ENCODE data around the gene FNDC7.
"Not testable (repeated sequence)": the region's sequence is repeated elsewhere in the genome, so short reads cannot be mapped to it uniquely, and the experiment has no call there.

The FNDC7 gene

GRCh38 chr1:108699375-108700332, 13.1 kb upstream of the FNDC7 start:
- DNase-seq, result no peak

DNA sequence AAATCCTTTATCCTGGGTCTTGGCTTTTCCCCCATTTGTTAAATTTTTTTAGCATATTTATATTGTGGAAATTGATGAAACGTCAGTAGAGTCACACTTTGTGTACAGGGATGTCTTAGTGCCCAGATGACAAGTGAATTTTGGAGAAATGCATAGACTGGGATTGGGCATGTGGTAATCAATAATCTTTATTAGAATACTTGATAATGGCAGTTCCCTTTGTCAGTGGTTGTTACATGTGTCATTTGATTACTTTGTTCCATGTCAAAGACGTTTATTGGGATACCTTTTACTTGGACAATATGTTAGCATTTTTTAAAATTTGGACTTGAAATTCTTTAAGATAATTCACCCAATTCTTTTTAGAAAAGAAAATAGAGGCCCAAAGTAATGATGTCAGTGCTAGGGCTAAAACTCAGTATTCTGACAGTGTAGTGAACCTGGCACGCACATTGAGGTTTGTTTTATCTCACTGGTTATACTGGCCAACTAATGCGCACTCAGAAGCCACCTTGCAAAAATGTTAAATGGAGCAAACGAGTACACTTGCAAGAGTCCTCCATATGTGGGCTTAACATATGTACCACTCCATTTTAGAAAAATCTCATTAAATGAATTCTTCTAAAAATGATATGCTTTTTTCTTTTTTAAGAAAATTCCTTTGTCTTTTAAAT, 11.4 kb upstream of the FNDC7 start:
- no peak for DNase-seq

DNA sequence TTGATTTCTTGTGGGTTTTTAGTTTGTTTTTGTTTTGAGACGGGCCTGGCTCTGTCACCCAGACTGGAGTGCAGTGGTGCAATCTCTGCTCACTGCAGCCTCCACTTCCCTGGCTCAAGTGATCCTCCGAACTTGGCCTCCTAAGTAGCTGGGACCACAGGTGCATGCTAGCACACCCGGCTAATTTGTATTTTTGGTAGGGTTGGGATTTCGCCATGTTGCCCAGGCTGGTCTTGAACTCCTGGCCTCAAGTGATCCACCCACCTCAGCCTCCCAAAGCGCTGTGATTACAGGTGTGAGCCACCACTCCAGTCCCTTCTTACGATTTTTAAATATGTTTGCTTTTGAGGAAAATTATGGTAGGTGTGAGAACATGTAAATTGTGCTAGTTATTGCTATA, 10.6 kb upstream of the FNDC7 start:
- DNase-seq, result not testable (repeated sequence)

DNA sequence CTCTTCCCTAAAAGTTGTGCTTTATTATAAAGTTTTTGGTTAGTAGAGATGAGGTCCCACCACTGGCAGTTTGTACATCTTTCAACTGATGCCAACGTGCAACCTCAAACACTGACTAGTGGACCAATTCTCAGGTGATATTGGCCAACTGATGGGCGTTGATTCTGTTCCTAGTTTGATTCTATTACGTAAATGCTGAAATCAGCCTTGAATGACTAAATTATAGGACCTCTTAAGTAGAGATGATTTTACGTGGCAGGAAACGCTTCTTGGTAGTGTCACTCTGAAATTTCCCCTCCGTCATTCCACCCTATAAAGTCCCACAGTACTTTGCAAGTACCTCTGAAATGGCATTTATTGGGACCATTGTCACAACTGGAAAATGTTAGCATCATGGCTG, 8.8 kb upstream of the FNDC7 start:
- DNase-seq, result no peak

- DNase-seq, result no peak
Observed at GRCh38 chr1:108704496-108704895, 8.2 kb upstream of the FNDC7 start.

DNA sequence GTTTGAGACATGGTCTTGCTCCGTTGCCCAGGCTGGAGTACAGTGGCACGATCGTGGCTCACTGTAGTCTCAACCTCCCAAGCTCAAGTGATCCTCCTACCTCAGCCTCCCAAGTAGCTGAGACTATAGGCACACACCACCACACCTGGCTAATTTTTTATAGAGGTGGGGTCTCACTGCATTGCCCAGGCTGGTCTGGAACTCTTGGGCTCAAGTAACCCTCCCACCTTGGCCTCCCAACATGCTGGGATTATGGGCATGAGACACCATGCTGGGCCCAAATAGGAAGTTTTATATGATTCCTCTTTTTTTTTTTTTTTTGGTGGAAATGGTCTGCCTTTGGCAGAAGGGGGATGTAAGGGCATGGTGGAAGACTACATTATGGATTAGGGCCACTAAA, 6.1 kb upstream of the FNDC7 start:
- DNase-seq, result no peak

DNA sequence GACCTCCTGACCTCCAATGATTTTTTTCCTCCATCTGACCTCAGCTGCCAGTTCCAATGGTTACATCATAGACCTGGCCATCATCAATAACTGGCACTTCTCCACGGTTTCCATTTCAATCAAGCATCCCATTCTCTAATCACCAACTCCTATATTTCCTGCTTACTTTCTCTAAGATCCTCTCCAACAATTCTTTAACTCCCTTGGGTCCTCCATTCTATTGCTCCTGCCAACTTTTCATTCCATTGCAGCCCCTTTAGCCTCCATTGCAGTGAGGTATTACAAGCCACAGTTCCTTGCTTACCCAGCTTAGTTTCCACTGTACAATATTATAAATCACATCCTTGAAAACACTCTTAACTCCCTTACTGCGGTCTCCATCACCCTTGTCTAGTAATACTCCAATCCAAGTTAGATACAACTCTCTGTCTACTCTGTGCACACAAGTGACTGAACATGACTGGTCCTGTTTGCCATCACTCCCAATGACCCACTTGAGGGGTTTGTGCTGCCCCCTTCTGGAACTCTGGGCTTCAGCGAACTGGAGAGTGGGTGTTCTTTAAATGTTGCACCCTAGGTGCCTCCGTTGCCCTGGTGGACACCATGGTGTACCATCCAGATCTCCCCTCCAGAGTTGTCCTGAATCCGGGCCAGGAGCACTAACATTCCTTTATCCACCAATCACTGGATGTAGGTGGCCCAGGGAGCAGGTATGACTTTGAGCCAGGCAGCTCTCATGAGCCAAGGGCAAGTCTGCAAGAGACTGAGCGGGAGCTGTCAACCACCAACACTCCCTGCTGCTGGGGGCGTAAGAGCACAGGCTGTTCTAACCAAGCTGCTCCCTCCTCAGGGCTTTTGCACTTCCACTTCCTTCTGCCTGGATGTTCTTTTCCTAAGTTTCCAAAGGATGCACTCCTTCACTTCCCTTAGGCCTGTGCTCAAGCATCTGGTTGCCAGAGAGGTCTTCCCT, 3.7 kb upstream of the FNDC7 start:
- no peak for DNase-seq

DNA sequence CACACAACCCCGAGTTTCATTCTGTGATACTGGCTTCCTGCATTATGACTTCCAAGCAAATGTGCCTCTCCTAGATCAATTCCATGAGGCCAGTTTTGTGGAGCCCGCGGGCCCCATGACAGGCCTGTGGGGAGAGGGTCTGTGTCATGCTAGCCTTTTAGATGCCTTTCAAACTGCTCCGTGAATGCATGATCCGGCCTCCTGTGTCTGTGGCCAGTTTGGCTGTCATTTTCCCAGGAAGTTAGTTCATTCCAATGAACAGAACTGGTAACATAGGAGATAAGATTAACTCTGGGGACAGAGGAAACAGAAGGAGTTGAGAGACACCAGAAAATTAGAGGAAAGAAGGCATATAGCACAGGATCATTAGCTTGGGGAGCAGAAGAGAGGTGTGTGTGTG, 3.2 kb downstream of the FNDC7 start:
- DNase-seq, result no peak

DNA sequence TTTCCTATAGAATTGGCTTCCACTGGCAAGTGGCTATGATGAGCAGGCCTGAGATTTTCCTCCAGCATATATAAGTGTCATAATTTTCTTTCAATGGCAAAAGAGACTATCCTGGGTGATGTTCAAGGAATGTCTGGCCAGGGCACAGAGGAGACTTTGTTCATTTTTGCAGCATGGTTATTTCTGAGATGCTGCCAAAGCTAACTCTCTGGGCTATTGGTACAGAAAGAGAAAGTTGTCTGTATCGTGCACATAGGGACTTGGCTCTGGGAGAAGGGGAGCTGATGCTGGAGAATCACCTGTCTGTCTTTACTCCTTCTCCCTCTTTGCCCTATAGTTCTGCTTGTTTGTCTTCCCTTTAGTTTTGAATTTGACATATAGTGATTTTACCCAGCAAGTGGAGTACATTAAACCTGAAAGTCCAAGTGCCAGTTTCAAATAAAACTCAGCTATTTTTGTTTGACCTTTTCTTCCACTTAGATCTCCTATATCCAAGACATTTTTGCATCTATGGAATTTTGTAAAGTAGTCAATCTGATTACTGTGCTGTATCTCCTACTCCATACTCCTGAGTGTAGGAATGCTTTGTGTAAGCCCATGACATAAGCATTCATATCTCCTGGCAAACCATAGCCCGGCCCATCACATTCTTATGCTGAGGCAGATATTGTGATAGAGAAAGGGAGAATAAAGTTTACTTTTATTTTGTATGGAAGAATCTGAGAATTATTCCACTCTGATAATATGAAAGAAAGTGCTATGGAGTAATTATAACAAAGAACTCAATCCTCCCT, 3.9 kb downstream of the FNDC7 start:
- DNase-seq, result no peak

- no peak for DNase-seq
Observed at GRCh38 chr1:108717774-108718316, 5.1 kb downstream of the FNDC7 start.

DNA sequence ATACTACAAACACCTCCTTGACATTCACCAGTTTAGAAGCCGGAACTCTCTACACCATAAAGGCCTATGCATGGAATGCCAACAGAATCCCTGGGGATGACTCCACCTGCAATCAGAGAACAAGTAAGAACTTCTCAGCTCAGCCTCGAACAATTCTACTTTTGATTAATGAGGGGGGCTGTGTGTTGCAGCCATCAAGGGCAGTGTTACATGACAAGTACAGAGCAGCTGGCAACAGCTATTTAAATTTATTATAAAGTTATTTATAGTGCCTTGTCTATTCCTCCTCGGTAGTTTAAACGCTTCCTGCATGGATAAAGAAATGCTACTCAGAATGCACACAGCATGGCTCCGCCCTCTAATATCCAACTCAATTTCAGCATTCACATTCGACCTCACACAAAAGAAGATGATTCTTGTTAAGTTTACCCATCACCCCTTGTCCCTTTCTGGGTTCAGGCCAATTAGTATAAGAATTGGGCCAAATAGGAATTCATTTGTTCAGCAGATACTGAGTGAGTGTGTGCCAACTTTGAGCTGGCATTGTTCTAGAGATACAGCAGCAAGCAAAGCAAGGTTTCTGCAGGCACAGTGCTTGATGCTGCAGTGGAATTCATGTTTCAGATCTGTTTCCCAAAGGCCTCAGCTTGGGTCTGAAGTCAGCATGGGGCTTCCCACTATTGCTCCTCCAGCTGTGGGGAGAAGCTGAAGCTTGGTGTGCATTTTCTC, 6.4 kb downstream of the FNDC7 start:
- DNase-seq, result no peak

GRCh38 chr1:108719656-108720435, 7.1 kb downstream of the FNDC7 start:
- DNase-seq, result no peak

- DNase-seq, result no peak
Observed at GRCh38 chr1:108722292-108722691, 9.6 kb downstream of the FNDC7 start.

DNA sequence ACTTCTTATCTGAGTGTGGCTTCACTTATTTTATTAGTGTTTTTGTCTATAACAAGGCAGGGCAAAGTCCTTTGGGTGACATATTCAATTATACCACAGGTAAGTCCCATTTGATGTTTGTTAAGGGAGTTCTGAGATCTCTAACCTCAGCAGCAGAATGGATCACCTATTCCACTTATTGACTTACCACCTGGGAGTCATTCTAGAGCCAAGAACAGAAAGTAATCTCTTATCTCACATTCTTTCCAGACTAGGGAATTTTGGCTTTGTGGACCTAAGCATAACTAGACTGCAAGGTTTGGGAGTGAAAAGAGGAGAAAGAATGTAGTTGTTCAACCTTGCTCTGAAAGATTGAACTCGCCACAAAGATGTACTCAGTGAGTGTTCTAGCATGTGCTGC, 13.2 kb downstream of the FNDC7 start:
- no peak for DNase-seq

GRCh38 chr1:108728327-108728923, 15.7 kb downstream of the FNDC7 start:
- DNase-seq, result no peak

DNA sequence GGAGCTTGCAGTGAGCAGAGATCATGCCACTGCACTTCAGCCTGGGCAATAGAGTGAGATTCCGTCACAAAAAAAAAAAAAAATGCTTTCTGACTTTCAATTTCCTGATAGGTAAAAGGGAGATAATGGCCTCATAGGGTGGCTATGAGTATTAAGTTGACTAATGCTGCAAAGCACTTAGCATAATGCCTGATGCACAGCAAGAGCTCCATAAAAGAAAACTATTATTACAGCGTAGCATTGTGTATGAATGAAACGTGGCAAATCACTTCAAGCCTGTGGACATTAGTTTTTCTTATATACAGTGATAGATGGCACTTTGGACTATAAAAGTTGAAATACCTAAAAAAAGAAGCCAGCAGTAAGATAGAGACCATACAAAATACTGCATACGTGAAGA, 16.8 kb downstream of the FNDC7 start:
- DNase-seq, result no peak

- no peak for DNase-seq
Observed at GRCh38 chr1:108732398-108732797, 19.7 kb downstream of the FNDC7 start.

DNA sequence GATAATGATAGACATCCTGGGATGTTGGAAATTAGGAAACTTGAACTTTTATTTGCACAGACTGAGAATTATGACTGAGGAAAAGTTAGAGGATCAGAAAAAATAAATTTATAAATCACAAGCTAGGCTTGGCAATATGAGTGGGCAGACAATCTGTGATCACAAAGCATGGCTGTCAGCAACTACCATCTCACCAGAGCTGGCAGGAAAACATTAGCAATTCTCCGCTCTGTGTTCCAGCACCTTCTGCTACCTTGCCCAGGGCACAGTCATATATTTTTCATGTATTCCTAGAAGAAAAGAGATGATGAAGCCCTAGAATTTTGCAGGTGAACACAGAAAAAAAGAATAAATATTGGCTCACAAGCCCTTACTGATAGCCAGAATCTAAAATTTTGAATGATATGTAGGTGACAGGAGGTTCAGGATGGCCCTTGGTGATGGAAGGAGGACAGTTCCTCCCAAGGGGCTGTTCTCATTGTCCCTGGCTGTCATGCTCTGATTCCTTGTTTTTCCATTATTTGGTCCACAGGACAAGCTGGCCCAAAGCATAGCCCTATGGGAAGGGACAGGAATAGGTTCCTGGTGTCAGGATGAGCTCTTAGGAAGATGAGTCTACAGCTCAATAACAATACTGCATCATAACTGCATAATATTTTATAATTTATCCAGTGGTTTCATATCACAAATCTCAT, 21.6 kb downstream of the FNDC7 start:
- DNase-seq, result no peak

DNA sequence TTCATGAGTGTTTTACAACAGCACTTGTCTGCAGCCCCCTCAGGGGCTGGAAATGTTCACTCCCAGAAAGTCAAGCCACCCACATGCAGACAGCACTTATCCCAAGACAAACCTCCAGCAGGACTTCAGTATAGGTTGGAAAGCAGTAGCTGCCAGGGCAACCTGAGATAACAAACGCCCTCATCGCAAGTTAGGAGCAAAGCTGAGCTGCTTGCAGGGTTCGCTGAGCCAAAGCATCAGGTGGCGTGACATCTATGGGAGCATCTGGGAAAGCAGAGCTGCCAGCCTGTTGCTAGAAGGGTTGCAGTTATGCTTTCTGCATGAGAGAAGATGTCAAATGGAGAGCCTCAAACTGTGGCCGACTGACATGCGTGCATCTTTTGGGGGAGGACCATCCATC, 29.5 kb downstream of the FNDC7 start:
- DNase-seq, result no peak
